Measurements from ENCODE around the gene SLC16A1.
A peak's percentile ranks its signal among the peaks of the same experiment; 100 is the strongest.

The SLC16A1 gene, protein sequence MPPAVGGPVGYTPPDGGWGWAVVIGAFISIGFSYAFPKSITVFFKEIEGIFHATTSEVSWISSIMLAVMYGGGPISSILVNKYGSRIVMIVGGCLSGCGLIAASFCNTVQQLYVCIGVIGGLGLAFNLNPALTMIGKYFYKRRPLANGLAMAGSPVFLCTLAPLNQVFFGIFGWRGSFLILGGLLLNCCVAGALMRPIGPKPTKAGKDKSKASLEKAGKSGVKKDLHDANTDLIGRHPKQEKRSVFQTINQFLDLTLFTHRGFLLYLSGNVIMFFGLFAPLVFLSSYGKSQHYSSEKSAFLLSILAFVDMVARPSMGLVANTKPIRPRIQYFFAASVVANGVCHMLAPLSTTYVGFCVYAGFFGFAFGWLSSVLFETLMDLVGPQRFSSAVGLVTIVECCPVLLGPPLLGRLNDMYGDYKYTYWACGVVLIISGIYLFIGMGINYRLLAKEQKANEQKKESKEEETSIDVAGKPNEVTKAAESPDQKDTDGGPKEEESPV

DNA sequence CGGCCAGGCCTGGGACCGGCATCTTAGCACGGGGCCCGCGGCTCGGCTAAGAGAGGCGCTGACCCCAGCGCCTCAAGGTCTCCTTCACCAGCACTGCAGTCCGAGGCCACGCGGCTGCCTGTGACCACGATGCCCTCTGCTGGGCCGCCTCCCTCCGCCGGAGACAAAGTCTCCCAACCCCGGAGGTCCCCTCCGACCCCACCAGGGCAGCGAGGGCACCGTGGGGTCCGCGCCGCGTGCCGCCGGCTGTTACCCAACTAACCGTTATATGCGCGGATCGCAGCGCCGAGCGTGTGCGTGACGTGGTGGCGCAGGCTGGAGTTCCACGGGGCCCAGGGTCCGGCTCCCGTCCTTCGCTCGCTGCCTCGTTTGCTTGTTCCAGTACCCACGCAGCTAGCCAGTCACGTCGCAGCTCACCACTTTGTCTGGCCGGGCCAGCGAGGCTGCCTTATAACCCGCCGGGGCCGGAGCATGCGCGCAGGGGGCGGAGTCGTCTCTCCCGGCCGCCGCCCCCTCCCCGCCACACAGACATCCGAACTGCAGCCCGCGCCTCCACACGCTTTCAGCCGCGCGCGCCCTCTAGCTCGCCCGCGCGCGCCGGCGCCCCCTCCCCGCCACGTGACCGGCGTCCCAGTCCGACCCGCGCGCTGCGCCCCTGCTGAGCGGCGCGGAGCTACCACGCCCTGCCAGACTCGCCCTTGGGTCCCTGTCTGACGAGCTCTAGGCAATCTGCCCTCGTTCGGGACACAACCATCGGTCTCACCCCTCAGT is at the start of gene SLC16A1:
SLC16A1 (minus strand) TSS at position 424 of the 771 bp plus-strand sequence. CDS start 26,888 bp downstream, outside the sequence.
- 0 out of 2 replicates have a peak, but pooled peaks have one; percentile 1 for TF ChIP-seq GATA2 (IDR thresholded peaks at IDR 0.05; ENCODE audit: low read depth, low read length)
- no peak for TF ChIP-seq GATA3 (IDR thresholded peaks at IDR 0.05; ENCODE audit: low read depth, low read length)

DNA sequence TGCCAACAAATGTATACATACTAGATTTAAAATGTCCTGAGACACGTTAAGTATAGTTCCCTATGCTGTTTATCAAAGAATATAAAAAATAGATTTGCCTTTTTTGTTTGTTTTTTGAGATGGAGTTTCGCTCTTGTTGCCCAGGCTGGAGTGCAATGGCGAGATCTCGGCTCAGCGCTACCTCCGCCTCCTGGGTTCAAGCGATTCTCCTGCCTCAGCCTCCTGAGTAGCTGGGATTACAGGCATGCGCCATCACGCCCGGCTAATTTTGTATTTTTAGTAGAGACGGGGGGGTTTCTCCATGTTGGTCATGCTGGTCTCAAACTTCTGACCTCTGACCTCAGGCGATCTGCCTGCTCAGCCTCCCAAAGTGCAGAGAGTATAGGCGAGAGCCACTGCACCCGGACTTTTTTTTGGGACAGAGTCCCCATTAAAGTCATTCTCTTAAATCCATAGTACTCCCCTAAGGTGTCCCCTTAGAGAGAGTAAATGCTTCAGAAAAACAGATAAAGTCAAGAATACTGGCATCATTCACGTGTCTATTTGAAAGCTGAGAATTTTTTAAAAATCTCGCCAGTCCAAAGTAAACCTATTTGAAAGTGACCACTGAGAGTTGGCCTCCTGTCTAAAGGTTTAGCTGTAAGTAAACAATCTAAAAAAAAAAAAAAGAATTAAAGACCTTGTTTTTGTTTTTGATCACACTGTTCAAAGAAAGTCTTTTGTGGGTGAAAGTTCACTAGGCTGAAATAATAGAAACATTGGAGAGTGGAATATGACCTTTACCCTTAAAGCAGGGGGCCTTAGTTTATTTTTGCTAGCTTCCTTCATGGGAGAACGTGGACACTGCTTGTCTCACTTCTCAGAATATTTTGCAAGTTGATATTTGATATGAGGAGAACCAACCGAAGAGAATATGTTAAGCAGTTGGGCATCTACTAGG is 48.0 kb upstream of the SLC16A1 start:
- TF ChIP-seq GATA2 (IDR thresholded peaks at IDR 0.05; ENCODE audit: low read depth, low read length): no peak
- no peak for TF ChIP-seq GATA3 (IDR thresholded peaks at IDR 0.05; ENCODE audit: low read depth, low read length)

DNA sequence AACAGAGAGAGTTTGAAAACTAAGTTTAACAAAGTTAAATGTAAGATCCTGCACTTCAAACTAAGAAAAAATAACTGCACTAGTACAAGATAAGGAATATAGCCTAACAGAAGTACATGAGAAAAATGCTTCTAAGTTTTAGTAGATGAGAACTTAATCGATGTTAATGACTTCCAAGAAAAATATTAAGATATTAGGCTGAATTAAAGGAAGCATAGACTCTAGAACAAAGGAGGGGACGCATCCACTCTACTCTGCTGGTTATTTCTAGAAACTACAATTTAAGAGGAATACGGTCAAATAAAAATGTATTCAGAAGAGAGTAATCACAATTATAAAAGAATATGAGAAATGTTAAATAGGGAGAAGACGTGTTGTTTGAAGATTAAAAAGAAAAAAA is 46.3 kb upstream of the SLC16A1 start:
- TF ChIP-seq GATA2 (IDR thresholded peaks at IDR 0.05; ENCODE audit: low read depth, low read length) (no peak), GATA3 (IDR thresholded peaks at IDR 0.05; ENCODE audit: low read depth, low read length) (no peak)

DNA sequence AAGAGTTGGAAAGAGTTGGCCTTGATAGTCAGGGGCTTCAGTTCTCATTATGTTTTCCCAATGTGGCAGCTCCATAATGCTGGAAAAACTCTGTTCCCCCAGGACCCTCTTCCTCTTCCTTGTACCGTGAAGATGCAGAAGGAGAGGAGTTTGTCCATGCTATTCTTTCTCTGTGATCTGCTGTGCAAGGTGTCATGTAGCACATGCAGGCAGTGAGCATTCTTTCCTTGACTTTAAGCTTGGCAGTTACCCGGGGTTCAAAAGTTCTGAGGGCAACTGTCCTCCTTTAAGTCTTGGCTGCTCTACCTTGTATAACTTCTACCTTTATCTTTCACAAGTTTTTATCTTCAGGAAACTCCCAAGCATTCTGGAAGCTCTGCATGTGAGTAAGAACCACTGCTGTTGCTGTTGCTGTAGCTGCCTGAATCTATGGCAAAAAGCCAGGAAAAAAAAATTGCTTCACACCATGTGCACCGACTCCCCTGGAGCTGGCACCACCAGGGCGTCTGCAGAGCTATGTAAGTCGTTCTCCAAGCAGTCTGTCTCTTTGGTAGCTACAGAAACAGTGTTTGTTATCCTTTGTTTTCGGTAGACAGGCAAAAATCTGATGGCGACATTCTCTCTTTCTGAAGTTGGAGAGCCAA is 42.7 kb upstream of the SLC16A1 start:
- TF ChIP-seq GATA3 (IDR thresholded peaks at IDR 0.05; ENCODE audit: low read depth, low read length): no peak
- TF ChIP-seq GATA2 (IDR thresholded peaks at IDR 0.05; ENCODE audit: low read depth, low read length): no peak

DNA sequence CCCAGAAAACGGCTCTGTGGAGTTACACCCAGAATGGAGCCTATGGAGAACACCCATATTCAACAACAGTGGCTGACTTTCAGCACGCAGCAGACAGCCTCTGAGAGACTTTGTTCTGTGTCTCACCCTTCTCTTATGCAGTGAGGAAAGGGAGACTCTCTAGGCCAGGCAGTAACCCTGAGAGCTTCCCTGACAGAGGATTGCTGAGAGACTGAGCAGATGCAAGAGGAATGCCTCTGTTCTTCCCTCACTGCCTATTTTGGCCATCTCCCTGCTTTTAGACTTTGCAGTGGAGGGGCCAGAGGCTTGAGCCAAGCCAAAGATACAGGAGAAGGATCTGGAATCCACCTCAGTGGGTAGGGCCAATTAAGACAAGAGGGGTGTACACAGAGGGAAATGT is 41.8 kb upstream of the SLC16A1 start:
- TF ChIP-seq GATA2 (IDR thresholded peaks at IDR 0.05; ENCODE audit: low read depth, low read length) (no peak), GATA3 (IDR thresholded peaks at IDR 0.05; ENCODE audit: low read depth, low read length) (no peak)

DNA sequence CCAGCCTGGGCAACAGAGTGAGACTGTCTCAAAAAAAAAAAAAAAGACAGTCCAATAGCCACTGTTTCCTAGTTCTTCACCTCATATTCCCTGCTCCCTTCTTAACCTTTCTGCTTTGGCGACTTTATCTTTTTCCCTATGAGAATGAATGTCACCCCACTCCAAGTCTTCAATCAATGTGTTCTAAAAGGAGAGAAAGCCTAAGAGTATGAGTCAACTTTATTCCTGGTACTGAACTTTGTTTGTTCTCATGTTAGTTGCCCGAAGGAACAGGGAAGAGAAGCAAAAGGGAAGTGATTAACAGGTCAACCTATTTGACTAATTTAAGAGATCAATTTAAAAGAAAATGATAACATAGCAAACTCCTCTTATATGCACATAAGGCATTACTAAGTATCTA is 39.9 kb upstream of the SLC16A1 start:
- TF ChIP-seq GATA3 (IDR thresholded peaks at IDR 0.05; ENCODE audit: low read depth, low read length): no peak
- no peak for TF ChIP-seq GATA2 (IDR thresholded peaks at IDR 0.05; ENCODE audit: low read depth, low read length)

DNA sequence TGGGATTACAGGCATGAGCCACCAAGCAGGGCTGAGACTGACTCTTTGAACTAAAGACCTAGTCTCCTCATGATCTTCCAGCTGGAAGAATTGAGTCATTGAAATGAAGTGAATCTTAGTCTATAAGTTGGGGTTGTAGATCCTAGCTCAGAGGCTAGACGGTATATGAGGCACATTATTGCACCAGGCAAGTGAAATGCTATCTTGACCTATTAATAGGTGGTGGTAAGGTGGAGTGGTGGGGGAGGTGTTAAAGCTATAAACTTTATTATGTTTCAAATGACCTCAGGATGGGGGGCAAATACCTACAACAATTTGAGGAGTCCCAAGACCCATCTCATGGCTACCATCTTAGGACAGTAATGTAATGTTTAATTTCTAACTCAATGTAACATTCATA is 36.8 kb upstream of the SLC16A1 start:
- TF ChIP-seq GATA2 (IDR thresholded peaks at IDR 0.05; ENCODE audit: low read depth, low read length) (no peak), GATA3 (IDR thresholded peaks at IDR 0.05; ENCODE audit: low read depth, low read length) (no peak)

DNA sequence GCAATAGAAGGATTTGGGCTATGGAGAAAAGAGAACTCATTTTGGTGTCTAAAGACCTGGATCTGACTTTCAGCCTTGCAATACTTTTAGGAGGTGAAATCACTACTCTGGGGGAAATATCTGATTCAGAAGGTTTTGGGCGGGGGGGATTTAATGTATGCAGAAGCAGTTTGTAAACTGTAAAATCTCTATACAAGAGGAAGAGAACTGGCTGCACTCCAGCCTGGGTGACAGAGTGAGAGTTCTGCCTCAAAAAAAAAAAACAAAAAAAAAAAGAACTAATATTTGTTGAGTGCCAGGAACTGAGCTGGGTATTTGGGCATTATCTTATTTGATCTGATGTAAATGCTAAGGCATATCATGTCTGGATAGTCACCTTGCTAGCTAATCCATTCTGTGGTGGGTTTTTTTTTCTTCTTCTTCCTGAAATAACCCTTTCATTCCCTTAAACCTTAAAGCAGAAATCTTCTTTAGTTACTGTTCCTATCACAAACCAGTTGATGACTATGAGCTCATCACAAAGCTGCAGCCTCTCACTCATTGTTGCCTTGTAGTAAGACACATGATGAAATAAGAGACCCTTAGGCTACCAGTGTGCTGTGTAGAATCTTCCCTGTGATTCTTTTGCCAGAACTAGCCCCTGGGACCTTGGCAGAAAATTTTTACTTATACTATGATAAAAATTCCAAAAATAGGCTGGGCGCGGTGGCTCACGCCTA is 35.6 kb upstream of the SLC16A1 start:
- TF ChIP-seq GATA2 (IDR thresholded peaks at IDR 0.05; ENCODE audit: low read depth, low read length): no peak
- TF ChIP-seq GATA3 (IDR thresholded peaks at IDR 0.05; ENCODE audit: low read depth, low read length): no peak

DNA sequence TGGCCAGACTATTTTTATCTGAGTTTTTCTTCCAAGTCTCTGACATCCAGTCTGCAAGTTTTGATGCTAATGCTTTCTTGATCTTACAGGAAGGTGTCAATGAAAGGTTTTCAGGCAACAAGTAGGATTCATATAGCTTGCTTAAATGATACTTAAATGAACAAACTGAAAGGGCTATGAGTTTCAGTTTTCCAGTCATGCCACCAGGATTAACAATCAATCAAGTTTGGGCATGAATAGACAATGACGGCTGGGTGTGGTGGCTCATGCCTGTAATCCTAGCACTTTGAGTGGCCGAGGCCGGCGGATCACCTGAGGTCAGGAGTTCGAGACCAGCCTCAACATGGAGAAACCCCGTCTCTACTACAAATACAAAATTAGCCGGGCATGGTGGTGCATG is 34.3 kb upstream of the SLC16A1 start:
- no peak for TF ChIP-seq GATA3 (IDR thresholded peaks at IDR 0.05; ENCODE audit: low read depth, low read length)
- no peak for TF ChIP-seq GATA2 (IDR thresholded peaks at IDR 0.05; ENCODE audit: low read depth, low read length)

DNA sequence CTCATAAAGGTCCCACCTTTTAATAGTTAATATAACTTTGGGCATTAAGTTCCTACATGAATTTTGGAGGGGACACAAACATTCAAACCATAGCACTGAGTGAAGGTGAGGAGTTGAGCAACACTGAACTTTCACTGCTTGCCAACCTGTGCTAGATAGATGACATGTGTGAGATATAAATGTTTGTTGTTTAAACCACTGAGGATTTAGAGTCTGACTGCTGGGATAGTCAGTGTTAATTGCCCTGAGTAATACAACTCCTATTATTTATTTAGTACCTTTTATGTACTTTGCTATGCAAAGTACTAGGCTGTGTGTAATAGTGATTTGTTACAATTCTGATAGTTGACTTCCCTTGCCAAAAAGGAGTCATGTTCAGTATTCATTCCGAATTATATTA is 32.4 kb upstream of the SLC16A1 start:
- no peak for TF ChIP-seq GATA2 (IDR thresholded peaks at IDR 0.05; ENCODE audit: low read depth, low read length)
- TF ChIP-seq GATA3 (IDR thresholded peaks at IDR 0.05; ENCODE audit: low read depth, low read length): no peak

DNA sequence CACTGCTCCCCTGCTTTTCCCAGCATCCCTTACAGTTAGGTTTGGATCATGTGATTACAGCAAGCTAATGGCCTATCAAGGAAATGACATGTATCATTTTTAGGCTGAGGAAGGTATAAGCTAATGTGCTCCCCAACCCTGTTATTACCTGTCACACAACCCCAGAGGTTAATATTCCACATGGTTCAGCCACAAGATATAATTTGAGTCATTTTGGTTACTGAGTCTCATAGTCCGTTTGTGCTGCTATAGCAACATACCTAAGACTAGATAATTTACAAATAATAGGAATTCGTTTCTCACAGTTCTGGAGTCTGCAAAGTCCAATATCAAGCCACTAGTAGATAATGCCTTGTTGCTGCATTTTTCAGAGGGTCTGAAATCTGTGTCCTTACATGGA is 29.1 kb upstream of the SLC16A1 start:
- TF ChIP-seq GATA2 (IDR thresholded peaks at IDR 0.05; ENCODE audit: low read depth, low read length) (no peak), GATA3 (IDR thresholded peaks at IDR 0.05; ENCODE audit: low read depth, low read length) (no peak)

DNA sequence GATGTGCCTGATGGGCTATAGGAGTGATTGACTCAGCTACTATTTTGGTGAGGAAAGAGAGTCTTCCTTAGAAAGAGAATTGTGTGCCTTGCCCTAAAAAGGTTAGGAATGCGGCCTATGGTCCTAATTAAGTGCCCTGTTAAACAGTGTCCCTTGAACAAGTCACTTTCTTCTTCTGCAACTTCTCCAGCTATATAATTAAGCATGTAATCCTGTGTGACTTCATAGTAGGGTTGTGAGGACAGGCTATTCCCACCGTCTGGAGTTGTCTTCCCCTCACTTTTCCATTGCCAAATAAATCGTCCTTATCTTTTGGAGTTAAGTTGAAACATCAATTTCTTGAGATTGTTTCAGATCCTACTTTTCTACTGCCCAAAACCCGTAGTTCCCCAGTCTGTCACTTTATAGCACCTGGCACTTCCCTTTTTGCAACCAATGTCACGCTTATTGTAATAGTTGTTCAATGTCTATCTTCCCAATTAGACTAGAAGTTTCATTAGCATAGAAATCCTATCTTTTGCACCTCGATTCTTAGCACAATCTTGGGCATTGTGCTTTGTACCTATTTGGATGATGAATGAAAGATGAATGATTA is 27.6 kb upstream of the SLC16A1 start:
- TF ChIP-seq GATA2 (IDR thresholded peaks at IDR 0.05; ENCODE audit: low read depth, low read length): no peak
- no peak for TF ChIP-seq GATA3 (IDR thresholded peaks at IDR 0.05; ENCODE audit: low read depth, low read length)

Measured in SH-SY5Y (cell line).